ENCODE data around the gene SEPHS1. TPM values are rescaled to one million over a fixed set of nuclear protein-coding genes. Genes with fewer than 3 reads are reported as not detected.

SEPHS1 gene
- total RNA-seq, 6 experiments from 2014 or later: 25.4 to 32.1 (median 29.3) TPM

DNA sequence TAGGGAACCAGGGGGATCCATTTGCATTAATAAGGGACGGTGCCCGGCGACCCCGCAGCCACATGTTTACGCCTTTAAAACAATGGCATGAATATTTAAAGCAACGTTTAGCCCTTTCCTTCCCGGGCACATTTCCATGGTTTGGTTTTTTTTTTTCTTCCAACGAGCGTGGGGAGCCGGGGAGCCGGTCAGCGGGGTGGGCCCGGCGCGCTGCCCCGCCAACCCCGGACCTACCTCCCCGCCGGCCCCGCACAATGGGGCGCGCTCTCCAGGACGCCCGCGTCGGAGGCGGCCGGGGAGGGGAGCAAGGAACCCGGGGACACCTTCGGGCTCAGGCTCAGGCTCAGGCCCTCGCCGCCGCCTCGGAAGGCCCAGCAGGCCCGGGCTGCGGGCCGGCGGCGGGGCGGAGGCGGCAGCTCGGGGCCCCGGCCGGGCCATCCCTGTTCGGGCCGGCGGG is 1.0 kb downstream of the SEPHS1 start:
- ATAC-seq: peak; percentile 9 to 13 (median 11)
- H3K4me1 ChIP-seq: peaks cover 0 to 19% (median 3%) of the 10 kb centered on the region in 4 donors
- TF ChIP-seq, protein P1, sequence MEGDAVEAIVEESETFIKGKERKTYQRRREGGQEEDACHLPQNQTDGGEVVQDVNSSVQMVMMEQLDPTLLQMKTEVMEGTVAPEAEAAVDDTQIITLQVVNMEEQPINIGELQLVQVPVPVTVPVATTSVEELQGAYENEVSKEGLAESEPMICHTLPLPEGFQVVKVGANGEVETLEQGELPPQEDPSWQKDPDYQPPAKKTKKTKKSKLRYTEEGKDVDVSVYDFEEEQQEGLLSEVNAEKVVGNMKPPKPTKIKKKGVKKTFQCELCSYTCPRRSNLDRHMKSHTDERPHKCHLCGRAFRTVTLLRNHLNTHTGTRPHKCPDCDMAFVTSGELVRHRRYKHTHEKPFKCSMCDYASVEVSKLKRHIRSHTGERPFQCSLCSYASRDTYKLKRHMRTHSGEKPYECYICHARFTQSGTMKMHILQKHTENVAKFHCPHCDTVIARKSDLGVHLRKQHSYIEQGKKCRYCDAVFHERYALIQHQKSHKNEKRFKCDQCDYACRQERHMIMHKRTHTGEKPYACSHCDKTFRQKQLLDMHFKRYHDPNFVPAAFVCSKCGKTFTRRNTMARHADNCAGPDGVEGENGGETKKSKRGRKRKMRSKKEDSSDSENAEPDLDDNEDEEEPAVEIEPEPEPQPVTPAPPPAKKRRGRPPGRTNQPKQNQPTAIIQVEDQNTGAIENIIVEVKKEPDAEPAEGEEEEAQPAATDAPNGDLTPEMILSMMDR (IDR thresholded peaks at IDR 0.05): no peak
- no peak for TF ChIP-seq POLR2A (IDR thresholded peaks at IDR 0.05)
- H3K27ac ChIP-seq: peak overlapping the region; percentile 83 to 95 (median 88)
- peak overlapping the region; percentile 54 to 76 (median 69) for H3K4me3 ChIP-seq
- intact Hi-C loops (cut with DNase I): no loop called here
- H3K27me3 ChIP-seq: no peaks in the 10 kb centered on the region
- peak in 2 of 3 donors; percentile 33 to 49 for DNase-seq
- no peaks in the 10 kb centered on the region for H3K36me3 ChIP-seq
- 2% methylated on average over 28 of the region's 47 CpGs for WGBS (ENCODE audit: insufficient coverage, low coverage, low lambda C conversion rate, missing lambda C conversion rate)
- no peaks in the 10 kb centered on the region for H3K9me3 ChIP-seq

DNA sequence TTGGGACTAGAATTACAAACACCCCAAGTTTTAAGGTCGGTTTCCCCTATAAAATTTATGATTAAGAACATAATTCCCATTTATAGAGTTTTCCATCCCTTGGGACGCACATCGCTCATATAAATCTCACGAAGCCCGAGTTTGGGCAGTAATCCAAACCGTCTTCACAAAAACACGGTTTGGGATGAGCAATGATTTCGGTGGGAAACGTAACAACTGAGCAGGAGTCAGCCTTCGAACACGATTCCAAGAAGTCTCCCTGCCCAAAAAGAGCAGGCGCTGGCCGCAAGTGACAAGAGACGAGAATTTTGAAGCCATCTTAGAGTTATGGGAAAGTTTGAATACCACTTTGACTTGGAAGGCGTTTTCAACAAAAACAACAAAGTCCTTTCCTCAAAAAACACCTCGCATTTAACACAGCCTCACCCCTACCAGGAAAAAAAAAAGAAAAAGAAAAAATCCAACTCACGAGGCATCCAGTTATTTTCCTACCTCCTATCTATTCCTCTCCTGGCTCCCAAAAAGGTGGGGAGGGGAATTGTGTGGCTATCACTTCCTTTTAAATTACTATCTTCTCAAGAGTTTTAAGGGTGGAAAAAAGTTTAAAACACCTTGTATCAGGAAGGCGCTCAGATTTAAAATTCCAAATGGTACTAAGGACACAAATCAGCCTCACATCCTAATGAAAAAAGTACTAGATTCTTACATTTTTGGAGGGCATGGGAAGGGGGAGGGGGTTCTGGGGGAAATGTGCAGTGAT is 1.6 kb downstream of the SEPHS1 start:
- H3K4me3 ChIP-seq: peak overlapping the region; percentile 54 to 76 (median 69)
- TF ChIP-seq POLR2A (IDR thresholded peaks at IDR 0.05): no peak
- TF ChIP-seq, protein P1 (IDR thresholded peaks at IDR 0.05): no peak
- intact Hi-C loops (cut with DNase I): no loop called here
- ATAC-seq (no peak), DNase-seq (no peak)
- H3K9me3 ChIP-seq: no peaks in the 10 kb centered on the region
- peak overlapping the region; percentile 83 to 95 (median 88) for H3K27ac ChIP-seq
- peaks cover 0 to 19% (median 3%) of the 10 kb centered on the region in 4 donors for H3K4me1 ChIP-seq
- 5% methylated on average over 18 of the region's 18 CpGs for WGBS (ENCODE audit: insufficient coverage, low coverage, low lambda C conversion rate, missing lambda C conversion rate)
- H3K27me3 ChIP-seq: no peaks in the 10 kb centered on the region
- H3K36me3 ChIP-seq: no peaks in the 10 kb centered on the region

DNA sequence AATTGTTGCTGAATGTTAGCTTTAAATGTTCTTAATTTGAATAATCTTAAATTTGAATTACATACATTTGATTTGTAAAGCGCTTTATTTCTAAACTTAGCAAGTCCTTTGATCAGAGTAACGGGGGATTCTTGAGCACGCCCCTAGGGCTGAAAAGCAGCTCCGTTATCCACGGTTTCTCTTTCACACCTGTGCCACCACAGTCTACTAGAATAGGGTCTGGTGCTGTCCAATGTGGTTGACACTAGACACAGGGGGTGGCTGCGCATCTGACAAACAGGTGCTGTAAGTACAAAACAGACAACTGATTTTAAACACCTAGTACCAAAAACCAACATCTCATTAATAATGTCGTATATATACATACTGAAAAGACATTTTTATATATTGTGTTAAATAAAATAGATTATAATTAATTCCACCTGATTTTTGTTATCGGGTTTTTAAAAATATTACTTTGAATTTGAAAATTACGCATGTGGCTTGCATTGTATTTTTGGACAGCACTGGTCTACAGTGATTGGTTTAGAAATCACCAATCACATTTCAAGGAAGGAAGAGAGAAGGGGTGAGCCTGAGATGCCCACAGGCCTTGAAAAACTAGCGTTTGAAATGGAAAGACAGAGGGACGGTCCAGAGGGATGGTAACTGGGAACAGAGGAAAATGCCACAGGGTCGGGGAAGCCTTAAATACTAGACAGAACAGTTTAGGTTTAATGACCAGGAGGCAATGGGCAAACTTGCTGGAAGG is 7.3 kb downstream of the SEPHS1 start:
- H3K4me3 ChIP-seq: no peak overlapping the region
- no peak for ATAC-seq
- no peaks in the 10 kb centered on the region for H3K27me3 ChIP-seq
- H3K9me3 ChIP-seq: no peaks in the 10 kb centered on the region
- WGBS (ENCODE audit: insufficient coverage, low coverage, low lambda C conversion rate, missing lambda C conversion rate): 78% methylated on average over 12 of the region's 12 CpGs
- peaks cover 0 to 5% (median 0%) of the 10 kb centered on the region in 4 donors for H3K36me3 ChIP-seq
- H3K4me1 ChIP-seq: peaks cover 0 to 10% (median 0%) of the 10 kb centered on the region in 4 donors
- intact Hi-C loops (cut with DNase I): no loop called here
- TF ChIP-seq POLR2A (IDR thresholded peaks at IDR 0.05): no peak
- TF ChIP-seq, protein P1 (IDR thresholded peaks at IDR 0.05): no peak
- H3K27ac ChIP-seq: no peak overlapping the region
- no peak for DNase-seq

DNA sequence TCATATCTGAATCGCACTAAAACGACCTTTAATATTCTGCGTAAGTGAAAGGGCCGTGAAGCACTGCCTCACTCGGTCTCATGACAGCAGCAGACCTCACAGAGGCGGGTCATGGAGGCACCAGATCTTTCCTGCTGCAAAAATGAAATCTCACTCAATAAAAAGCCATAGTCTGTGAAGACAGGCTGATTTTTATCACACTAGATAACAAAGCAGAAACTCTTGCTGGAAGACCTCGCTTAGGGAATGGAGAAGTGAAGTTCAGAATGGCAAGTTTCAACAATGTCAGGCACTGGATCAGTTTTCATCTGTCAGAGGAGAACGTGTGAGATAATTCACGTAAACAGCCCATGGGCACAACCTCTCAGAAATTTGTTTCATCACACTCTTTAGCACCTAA is 8.0 kb downstream of the SEPHS1 start:
- DNase-seq (no peak), ATAC-seq (no peak)
- H3K4me3 ChIP-seq: no peak overlapping the region
- intact Hi-C loops (cut with DNase I): no loop called here
- H3K36me3 ChIP-seq: peaks cover 0 to 5% (median 0%) of the 10 kb centered on the region in 4 donors
- H3K27ac ChIP-seq: no peak overlapping the region
- WGBS (ENCODE audit: insufficient coverage, low coverage, low lambda C conversion rate, missing lambda C conversion rate): 85% methylated on average over 4 of the region's 9 CpGs
- peaks cover 0 to 7% (median 0%) of the 10 kb centered on the region in 4 donors for H3K4me1 ChIP-seq
- H3K27me3 ChIP-seq: no peaks in the 10 kb centered on the region
- TF ChIP-seq, protein P1 (IDR thresholded peaks at IDR 0.05): no peak
- TF ChIP-seq POLR2A (IDR thresholded peaks at IDR 0.05): no peak
- H3K9me3 ChIP-seq: no peaks in the 10 kb centered on the region

Measured in right lobe of liver (tissue), 6 donors.